NCI-H1417 treated with DMSO at 0.1 percent for 48 hours (cell line): Measurements from ENCODE around the gene SHROOM3.

ENCODE experiments used
- DNase-seq: peaks from one replicate; lab custom pipeline; 2025; lab: John Stamatoyannopoulos, UW

SHROOM3 gene

GRCh38 chr4:76494243-76494642 is 59.2 kb downstream of the SHROOM3 start:
- no peak for DNase-seq

DNA sequence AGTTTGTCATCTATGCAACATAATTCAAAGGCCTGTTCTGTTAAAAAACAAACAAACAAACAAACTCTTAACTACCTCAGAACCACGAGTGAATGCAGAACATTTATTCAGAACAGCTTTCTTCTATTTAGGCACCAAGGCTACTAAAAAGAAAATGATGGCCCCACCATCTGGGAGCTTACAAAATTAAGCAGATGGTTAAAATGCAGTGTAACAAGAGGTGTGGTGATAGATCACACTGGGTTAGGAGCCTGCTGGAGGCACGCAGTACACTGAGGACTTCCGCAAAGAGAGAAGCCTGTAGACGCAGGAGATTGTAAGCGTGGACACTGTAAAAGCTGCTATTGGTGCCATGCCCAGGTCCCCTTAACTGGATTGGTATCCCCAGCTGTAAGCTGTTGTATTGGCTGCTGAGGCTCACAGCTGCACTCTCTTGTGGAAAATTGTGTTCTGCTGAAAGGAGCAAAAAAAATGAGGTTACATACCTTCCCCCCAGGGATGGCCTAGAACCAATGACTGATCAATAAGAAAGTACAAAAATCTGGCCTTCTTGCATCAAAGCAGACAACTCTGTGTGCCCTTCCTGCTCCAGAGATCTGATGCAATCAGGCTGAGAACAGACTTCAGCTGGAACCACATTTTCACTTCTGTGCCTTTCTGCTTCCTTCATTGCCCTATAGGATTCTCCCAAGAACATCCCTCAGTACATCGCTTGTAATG is 60.0 kb downstream of the SHROOM3 start:
- no peak for DNase-seq

GRCh38 chr4:76498550-76498949 is 63.5 kb downstream of the SHROOM3 start:
- no peak for DNase-seq

DNA sequence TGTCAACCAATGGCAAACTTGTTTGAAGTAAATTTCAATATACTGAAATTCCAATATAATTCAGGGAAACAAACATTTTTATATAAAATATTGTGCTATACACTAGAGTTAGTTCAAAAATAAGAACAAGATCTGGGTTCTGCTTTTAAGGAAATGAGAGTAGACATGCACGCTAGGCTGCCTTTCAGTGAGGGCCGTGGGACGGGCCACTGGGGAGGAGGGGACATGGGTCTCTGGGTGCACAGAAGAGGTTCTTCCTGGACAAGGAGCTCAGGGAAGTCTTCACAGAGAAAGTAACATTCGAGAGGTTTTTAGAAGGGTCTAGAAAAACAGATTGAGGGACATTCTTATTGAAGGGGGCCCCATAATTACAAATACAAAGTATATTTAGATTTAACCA is 64.4 kb downstream of the SHROOM3 start:
- DNase-seq, result no peak

DNA sequence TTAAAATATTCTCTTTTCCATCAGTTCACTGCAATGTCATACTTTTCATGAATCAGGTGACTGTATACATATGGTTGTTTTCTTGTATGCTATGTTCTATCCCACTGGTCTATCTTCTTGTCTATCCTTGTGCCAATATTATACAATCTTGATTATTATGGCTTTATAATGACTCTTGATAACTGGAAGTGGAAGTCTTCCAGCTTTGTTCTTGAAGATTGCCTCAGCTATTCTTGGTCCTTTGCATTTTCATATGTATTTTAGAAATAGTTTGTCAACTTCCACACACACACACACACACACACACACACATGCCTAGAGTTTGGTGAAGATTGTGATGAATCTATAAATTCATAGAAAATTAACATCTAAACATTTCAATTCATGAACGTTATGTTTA is 67.9 kb downstream of the SHROOM3 start:
- no peak for DNase-seq

DNA sequence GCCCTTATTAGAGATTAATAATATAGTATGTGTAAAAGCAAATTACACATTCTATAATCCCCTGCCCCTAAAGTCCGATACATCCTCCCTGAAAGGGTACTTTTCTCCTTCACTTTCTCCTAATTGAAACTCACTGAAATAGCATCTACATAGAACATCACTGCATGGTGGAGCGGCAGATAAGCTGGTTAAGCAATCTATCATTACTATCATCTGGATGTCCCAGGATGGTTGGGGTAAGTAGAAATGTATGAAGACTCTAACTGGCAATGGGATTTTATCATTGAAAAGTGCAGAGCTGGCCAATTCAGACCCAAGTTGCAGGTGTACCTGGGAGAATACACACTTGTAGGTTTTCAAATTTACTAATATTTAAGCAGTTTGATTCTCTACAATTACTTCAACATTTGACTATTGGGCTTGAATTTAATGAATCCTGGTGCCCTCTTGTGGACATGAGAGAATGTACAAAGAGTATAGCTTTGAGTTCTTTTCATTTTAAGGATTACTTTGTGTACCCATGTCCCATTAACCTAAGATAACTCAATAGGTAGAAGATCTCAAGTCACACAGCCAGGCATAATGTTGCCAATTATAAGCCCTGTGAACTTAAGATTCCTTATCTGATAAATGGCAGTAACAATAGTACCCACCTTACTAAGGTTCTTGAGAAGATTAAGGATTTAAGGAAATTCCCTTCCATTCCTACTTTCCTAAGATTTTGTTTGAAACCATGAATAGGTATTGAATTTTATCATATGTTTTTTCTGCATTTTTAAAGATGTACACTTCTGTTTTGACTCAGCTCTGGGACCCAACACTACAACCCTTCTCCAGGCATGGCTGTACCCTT is 69.8 kb downstream of the SHROOM3 start:
- no peak for DNase-seq

GRCh38 chr4:76511947-76512346 is 76.9 kb downstream of the SHROOM3 start:
- no peak for DNase-seq

DNA sequence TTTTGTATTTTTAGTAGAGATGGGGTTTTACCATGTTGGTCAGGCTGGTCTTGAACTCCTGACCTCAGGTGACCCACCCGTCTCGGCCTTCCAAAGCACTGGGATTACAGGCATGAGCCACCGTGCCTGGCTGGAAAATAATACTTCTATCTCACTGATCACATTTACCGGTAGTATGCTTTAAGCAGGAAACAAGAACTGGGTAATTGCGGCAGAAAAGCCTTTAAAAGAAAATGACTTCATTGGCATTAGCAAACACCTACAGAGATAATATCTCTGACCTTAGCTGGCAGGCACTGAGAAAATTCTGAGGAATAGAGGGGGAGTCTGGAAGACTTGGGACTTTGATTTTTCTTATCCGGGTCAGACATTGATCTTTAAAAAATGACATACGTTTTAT is 78.5 kb downstream of the SHROOM3 start:
- DNase-seq, result no peak

DNA sequence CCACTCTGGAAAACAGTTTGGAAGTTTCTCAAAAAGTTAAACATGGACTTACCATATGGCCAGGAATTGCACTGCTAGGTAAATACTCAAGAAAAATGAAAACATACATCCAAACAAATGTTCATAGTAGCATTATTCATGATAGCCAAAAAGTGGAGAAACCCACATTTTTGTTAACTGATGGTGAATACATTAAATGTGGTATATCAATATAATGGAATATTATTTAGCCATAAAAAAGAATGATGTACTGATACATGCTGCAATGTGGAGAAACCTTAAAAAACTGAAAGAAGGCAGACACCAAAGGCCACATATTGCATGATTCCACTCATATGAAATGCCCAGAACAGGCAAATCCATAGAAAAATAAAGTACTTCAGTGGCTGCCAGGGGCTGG is 79.1 kb downstream of the SHROOM3 start:
- no peak for DNase-seq

GRCh38 chr4:76515975-76516843 is 81.2 kb downstream of the SHROOM3 start:
- no peak for DNase-seq

DNA sequence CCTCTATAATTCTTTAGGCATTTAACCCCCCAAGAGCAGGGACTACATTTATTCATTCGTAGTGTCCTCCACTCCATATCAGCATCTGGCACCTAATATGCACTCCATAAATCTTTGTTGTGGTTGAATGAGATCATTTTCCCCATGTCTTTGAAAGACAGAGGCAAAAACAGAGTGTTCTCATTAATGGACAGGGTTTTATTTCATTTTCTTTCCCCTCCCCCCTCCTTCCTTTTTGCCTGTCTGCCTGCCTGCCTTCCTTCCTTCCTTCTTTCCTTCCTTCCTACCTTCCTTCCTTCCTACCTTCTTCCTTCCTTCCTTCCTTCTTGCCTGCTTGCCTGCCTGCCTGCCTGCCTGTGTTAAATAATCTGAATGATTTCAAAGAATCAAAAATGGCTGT is 83.2 kb downstream of the SHROOM3 start:
- DNase-seq, result no peak

DNA sequence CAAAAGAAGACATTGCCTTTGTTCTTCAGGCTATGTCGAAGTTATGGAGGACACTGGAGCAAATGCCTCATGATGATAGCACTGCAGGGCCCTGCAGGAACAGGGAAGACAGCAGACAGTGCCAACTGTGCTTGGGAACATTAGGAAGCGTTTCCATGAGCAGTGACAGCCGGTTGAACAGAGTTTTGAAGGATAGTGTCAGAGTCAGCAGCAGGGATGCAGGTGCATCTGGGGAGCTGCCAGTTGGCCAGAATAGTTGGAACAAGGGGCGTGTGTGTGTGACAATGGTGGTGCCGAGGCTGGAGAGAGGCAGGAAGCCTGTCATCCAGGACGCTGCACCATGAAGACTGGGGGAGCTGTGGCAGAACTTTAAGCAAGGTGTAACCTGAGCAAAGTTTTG is 88.6 kb downstream of the SHROOM3 start:
- DNase-seq, result no peak

- DNase-seq, result no peak
These were observed 90.7 kb downstream of the SHROOM3 start for GRCh38 chr4:76525751-76526150.

- DNase-seq, result no peak
These were observed 91.6 kb downstream of the SHROOM3 start for GRCh38 chr4:76526585-76526990.

DNA sequence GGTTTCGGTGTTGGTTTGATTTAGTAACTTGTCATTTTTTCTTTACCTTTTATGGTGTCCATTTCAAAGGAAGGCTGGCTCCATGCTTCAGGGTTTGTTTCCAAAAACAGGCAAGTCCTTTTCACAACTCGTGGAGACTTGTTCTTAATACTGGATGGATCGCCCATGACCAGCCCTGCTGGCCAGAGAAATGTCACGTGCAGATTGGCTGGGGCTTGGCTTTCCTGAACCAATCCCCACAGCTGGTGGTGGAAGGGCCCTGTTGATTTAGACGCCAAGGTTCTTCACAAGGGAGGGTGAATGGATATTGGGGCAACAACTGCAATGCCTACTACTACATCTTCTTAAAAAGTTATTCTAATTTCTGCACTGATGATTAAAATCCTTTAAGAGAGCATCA is 92.6 kb downstream of the SHROOM3 start:
- no peak for DNase-seq

DNA sequence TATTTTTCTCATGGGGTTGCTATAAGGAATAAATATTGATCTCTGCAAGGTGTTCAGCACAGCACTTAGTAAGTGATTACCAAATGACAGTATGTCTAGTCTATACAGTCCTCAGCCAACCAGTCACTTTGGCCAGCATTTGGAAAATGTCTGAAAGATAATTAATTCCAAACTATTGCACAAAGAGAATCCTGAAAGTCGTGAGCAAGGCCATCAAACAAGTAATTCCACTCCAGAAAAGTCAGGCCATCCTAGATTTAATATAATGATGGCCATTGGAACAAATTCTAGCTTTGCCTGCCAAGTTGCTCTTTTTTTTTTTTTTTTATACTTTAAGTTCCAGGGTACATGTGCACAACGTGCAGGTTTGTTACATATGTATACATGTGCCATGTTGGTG is 96.6 kb downstream of the SHROOM3 start:
- no peak for DNase-seq

DNA sequence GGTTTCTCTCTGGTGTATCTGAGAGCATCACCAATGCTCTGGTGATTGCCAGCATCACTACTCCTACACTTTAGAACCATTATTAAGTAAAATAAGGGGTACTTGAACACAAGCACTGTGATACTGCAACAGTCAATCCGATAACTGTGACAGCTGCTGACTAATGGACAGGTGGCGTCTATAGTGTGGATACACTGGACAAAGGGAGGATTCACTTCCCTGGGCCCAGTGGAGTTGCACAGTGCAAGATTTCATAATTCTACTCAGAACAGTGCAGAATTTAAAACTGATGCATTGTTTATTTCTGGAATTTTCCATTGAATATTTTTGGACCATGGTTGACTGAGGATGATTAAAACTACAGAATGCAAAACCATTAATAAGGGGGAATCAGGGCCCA is 97.8 kb downstream of the SHROOM3 start:
- no peak for DNase-seq

GRCh38 chr4:76533314-76533713 is 98.3 kb downstream of the SHROOM3 start:
- no peak for DNase-seq

DNA sequence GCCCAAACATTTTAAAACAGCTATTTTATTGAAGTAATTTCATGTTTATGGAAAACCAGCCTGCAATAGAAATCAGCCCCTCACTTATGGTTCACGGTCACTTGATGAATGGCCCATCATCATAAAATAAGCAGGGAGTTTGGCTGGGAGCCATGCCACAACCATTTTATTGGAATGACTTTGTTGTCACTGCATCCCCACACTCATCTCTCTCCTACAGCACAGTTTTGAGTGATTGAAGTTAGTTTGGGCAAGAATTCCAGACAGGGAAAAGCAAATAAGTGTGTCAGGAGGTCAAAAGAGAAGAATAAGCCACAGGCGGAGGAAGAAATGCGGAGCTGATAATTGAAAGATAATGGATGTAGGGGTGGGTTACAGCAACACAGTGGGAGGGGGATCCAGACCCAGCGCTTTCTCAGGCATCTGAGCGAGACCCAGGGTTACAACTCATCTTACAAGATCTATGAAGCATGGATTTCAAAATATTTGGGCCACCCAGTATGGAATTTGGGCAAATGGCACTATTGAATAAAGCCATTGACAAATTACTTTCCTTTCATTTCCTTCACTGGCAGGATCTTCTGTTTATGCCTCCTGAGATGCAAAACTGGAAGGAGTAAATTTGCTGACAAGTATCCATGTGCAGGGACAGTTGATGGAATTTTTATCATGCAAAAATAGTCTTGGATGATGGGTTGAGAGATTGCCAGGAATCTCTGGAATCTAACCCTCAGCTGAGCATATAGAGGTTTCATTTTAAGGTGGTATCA is 100.8 kb downstream of the SHROOM3 start:
- no peak for DNase-seq

GRCh38 chr4:76536373-76536689 is 101.3 kb downstream of the SHROOM3 start:
- DNase-seq, result no peak

DNA sequence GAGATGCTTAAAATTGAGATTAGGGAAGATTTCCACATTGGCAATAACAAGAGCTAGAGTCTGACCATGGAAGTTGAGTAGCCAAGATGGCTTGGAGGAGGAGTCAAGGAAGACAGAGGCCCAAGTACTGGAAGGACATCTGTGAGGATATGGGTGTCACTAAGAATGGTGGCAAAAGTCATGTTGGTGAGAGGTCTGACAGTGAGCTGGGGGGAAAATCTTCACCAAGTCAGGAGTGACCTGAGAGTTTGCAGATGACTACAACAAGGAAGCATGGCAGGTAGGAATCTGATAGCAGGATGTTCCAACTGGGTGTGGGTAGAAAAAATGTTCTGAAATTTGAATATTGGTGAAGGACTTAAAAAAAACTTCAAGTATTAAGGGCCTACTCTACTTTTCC is 103.3 kb downstream of the SHROOM3 start:
- no peak for DNase-seq

DNA sequence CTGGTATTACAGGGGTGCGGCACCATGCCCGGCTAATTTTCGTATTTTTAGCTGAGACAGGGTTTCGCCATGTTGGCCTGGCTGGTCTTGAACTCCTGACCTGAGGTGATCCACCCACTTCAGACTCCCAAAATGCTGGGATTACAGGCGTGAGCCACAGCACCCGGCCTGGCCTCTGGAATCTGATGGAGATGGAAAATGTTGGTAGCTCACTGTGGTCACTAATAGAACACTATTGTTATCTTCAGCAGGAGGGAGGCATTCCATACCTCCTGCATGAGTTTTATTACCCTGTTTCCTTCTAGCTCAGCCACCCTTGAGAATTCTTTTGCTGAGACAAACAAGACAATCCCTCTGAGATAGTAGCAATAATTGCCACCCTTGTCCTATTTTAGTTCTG is 105.0 kb downstream of the SHROOM3 start:
- no peak for DNase-seq
